Nephron progenitor cell (in vitro differentiated cells): Measurements from ENCODE around the gene UBE2R2.

ENCODE experiments used
- DNase-seq: peaks from one replicate; pipeline ENCODE4 v3.0.0; 2021
- H3K27ac Mint-ChIP-seq: 2 replicates; pipeline ENCODE4 v1.8.0; 2021; ENCODE audit warnings: mild to moderate bottlenecking, moderate library complexity, mixed read lengths
- H3K27me3 Mint-ChIP-seq: 2 replicates; pipeline ENCODE4 v1.8.0; 2021; ENCODE audit warnings: mild to moderate bottlenecking, low read depth, mixed read lengths; ENCODE audit not compliant: poor library complexity
- H3K36me3 Mint-ChIP-seq: 2 replicates; pipeline ENCODE4 v1.8.0; 2021; ENCODE audit warnings: low read depth, mixed read lengths
- H3K4me1 Mint-ChIP-seq: 2 replicates; pipeline ENCODE4 v1.8.0; 2021; ENCODE audit warnings: mixed read lengths
- H3K4me3 Mint-ChIP-seq: 2 replicates; pipeline ENCODE4 v1.8.0; 2021; ENCODE audit warnings: mild to moderate bottlenecking, moderate library complexity, mixed read lengths
- H3K9me3 Mint-ChIP-seq: 2 replicates; pipeline ENCODE4 v1.8.0; 2021; ENCODE audit warnings: mild to moderate bottlenecking, moderate library complexity, mixed read lengths
- TF ChIP-seq, protein P1 (sequence below): fragments of 200-600 bp; sonication (generic); IDR thresholded peaks from 2 replicates; pipeline ENCODE4 v1.5.0; 2021; ENCODE audit warnings: antibody characterized with exemption

UBE2R2 gene

DNA sequence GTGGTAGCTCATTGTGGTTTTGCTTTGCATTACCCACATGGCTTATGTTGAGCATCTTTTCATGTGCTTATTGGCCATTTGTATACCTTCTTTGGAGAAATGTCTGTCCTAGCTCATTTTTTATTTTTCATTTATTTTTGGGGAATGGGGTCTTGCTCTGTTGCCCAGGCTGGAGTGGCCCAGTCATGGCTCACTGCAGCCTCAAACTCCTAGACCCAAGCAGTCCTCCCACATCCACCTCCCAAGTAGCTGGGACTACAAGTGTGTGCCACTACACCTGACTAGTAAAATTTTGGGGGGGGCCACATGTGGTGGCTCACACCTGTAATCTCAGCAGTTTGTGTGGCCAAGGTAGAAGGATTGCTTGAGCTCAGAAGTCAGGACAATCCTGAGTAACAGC, 77.4 kb downstream of the UBE2R2 start:
- H3K36me3 Mint-ChIP-seq = peaks cover 58% of the 10 kb centered on the region
- TF ChIP-seq, protein P1, sequence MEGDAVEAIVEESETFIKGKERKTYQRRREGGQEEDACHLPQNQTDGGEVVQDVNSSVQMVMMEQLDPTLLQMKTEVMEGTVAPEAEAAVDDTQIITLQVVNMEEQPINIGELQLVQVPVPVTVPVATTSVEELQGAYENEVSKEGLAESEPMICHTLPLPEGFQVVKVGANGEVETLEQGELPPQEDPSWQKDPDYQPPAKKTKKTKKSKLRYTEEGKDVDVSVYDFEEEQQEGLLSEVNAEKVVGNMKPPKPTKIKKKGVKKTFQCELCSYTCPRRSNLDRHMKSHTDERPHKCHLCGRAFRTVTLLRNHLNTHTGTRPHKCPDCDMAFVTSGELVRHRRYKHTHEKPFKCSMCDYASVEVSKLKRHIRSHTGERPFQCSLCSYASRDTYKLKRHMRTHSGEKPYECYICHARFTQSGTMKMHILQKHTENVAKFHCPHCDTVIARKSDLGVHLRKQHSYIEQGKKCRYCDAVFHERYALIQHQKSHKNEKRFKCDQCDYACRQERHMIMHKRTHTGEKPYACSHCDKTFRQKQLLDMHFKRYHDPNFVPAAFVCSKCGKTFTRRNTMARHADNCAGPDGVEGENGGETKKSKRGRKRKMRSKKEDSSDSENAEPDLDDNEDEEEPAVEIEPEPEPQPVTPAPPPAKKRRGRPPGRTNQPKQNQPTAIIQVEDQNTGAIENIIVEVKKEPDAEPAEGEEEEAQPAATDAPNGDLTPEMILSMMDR = no peak
- no peak overlapping the region for H3K27ac Mint-ChIP-seq
- H3K27me3 Mint-ChIP-seq = no peaks in the 10 kb centered on the region
- no peak overlapping the region for H3K4me3 Mint-ChIP-seq
- no peak for DNase-seq
- no peaks in the 10 kb centered on the region for H3K9me3 Mint-ChIP-seq
- no peaks in the 10 kb centered on the region for H3K4me1 Mint-ChIP-seq

- Mint-ChIP-seq H3K4me3 (no peak overlapping the region), H3K27me3 (no peaks in the 10 kb centered on the region), H3K4me1 (no peaks in the 10 kb centered on the region), H3K36me3 (peaks cover 71% of the 10 kb centered on the region), H3K27ac (peak overlapping the region; percentile 85), H3K9me3 (no peaks in the 10 kb centered on the region)
- TF ChIP-seq, protein P1 = no peak
- no peak for DNase-seq
Measured at GRCh38 chr9:33903157-33903780, 86.3 kb downstream of the UBE2R2 start.

DNA sequence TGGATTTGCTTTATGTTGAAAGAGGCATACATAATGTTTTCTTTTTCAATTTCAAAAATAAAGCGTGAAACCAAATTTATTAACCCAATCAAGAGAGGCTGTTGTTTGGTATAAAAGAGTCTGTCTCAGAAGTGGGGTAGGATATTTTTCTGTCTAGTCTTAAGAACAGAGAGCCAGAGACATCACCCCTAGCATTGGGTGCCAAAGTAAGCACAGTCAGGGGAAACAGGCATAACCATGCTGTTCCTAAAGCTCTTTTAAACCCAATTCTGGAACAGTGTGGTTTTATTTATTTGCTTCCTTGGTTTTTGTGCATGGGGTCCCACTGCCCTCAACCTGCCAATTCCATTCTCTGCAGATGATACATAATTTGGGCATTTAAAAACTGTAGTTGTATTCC, 88.2 kb downstream of the UBE2R2 start:
- no peak for DNase-seq
- Mint-ChIP-seq H3K36me3 (peaks cover 68% of the 10 kb centered on the region), H3K4me1 (no peaks in the 10 kb centered on the region), H3K27me3 (no peaks in the 10 kb centered on the region), H3K27ac (no peak overlapping the region), H3K4me3 (no peak overlapping the region), H3K9me3 (no peaks in the 10 kb centered on the region)
- TF ChIP-seq, protein P1 = no peak

GRCh38 chr9:33906769-33907168, 89.8 kb downstream of the UBE2R2 start:
- Mint-ChIP-seq H3K9me3 (no peaks in the 10 kb centered on the region), H3K4me3 (no peak overlapping the region), H3K36me3 (peaks cover 56% of the 10 kb centered on the region), H3K27ac (no peak overlapping the region), H3K27me3 (no peaks in the 10 kb centered on the region), H3K4me1 (no peaks in the 10 kb centered on the region)
- TF ChIP-seq, protein P1 = no peak
- no peak for DNase-seq

- TF ChIP-seq, protein P1 = no peak
- Mint-ChIP-seq H3K27me3 (no peaks in the 10 kb centered on the region), H3K4me3 (no peak overlapping the region), H3K36me3 (peaks cover 53% of the 10 kb centered on the region), H3K9me3 (no peaks in the 10 kb centered on the region), H3K27ac (no peak overlapping the region), H3K4me1 (no peaks in the 10 kb centered on the region)
- DNase-seq = no peak
Measured at GRCh38 chr9:33907347-33907746, 90.4 kb downstream of the UBE2R2 start.

DNA sequence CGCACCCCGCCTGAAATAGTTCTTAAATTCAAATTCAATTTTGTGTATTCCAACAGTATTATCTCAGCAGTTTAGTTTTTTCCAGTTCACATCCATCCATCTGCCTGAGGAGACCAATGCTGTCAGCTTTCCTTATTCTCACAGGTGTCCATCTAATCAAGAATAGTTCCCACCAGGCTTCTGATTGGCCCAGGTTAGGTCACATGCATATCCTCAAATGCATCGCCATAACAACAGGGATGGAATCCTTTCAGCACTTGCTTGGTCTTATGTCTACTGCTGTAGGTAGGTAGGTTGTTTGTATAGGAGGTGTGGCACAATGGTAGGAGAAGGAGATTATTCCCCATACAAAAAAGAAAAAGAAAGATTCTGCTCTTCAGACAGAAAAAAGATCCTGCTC, 91.2 kb downstream of the UBE2R2 start:
- peaks cover 52% of the 10 kb centered on the region for H3K36me3 Mint-ChIP-seq
- no peak overlapping the region for H3K27ac Mint-ChIP-seq
- H3K27me3 Mint-ChIP-seq = no peaks in the 10 kb centered on the region
- H3K4me3 Mint-ChIP-seq = no peak overlapping the region
- no peaks in the 10 kb centered on the region for H3K4me1 Mint-ChIP-seq
- no peak for DNase-seq
- TF ChIP-seq, protein P1 = no peak
- H3K9me3 Mint-ChIP-seq = no peaks in the 10 kb centered on the region
